ENCODE measurements around the gene SLC44A1.

GRCh38 chr9:105255421-105255820, 11.0 kb downstream of the SLC44A1 start:
- TF ChIP-seq PATZ1 (CRISPR knock-in tag; IDR thresholded peaks at IDR 0.05; ENCODE audit: borderline replicate concordance) (no peak), POU6F1 (CRISPR knock-in tag; IDR thresholded peaks at IDR 0.05; ENCODE audit: borderline replicate concordance, low read depth) (no peak), TSHZ2 (CRISPR knock-in tag; IDR thresholded peaks at IDR 0.05) (no peak), CSRNP3 (CRISPR knock-in tag; IDR thresholded peaks at IDR 0.05) (no peak), ARNTL (CRISPR knock-in tag; IDR thresholded peaks at IDR 0.05; ENCODE audit: borderline replicate concordance, low read depth) (no peak), ZFP3 (CRISPR knock-in tag; IDR thresholded peaks at IDR 0.05) (no peak), ZNF70 (CRISPR knock-in tag; IDR thresholded peaks at IDR 0.05) (no peak), RARB (CRISPR knock-in tag; IDR thresholded peaks at IDR 0.05) (no peak), SNAI2 (CRISPR knock-in tag; IDR thresholded peaks at IDR 0.05) (no peak), OSR1 (CRISPR knock-in tag; IDR thresholded peaks at IDR 0.05) (no peak), ZFP30 (CRISPR knock-in tag; IDR thresholded peaks at IDR 0.05) (no peak)

All from SK-N-SH treated with all-trans-retinoic acid at 6 μM for 48 hours (cell line).